Keratinocyte (primary cell): ENCODE results near the gene PTPRD.

ENCODE experiments used
- EZH2 ChIP-seq: IDR thresholded peaks from one replicate; pipeline ENCODE4 v1.6.1; 2012; ENCODE audit warnings: inconsistent platforms, mild to moderate bottlenecking, low read length, moderate library complexity
- TF ChIP-seq, protein P1 (sequence below), 3 experiments: IDR thresholded peaks in 1 of 3; conservative IDR thresholded peaks in 1 of 3; optimal IDR thresholded peaks in 1 of 3; 2 replicates in 2 of 3; 3 replicates in 1 of 3; pipeline versions ENCODE3 to v1.5.1; 2011; ENCODE audit warnings: low read length in 3 of 3, mild to moderate bottlenecking in 3 of 3, moderate library complexity in 2 of 3, control low read depth in 1 of 3, inconsistent platforms in 1 of 3; ENCODE audit not compliant: insufficient read depth in 2 of 3; ENCODE audit errors: extremely low read depth in 1 of 3

DNA sequence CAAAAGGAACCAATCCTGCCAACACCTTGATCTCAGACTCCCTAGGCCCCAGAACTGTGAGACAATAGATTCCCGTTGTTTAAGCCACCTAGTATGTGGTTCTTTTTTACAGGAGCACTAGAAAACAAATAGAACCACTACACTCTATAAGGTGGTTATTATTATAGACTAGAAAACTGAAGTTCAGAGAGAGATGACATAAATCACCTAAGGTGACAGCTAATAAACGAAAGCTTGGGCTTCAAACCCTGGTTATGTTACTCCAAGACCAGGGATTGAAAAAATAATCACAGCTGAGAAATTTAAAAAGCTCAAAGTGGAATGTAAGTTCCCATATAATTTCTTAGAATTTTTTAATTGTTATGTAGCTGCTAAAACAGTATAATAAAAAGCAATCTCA lies 2097.1 kb downstream of the PTPRD start:
- TF ChIP-seq, protein P1, sequence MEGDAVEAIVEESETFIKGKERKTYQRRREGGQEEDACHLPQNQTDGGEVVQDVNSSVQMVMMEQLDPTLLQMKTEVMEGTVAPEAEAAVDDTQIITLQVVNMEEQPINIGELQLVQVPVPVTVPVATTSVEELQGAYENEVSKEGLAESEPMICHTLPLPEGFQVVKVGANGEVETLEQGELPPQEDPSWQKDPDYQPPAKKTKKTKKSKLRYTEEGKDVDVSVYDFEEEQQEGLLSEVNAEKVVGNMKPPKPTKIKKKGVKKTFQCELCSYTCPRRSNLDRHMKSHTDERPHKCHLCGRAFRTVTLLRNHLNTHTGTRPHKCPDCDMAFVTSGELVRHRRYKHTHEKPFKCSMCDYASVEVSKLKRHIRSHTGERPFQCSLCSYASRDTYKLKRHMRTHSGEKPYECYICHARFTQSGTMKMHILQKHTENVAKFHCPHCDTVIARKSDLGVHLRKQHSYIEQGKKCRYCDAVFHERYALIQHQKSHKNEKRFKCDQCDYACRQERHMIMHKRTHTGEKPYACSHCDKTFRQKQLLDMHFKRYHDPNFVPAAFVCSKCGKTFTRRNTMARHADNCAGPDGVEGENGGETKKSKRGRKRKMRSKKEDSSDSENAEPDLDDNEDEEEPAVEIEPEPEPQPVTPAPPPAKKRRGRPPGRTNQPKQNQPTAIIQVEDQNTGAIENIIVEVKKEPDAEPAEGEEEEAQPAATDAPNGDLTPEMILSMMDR (optimal IDR thresholded peaks at IDR 0.05 in 1 of 3, IDR thresholded peaks at IDR 0.05 in 1 of 3, conservative IDR thresholded peaks at IDR 0.05 in 1 of 3; ENCODE audit: extremely low read depth in 1 of 3, insufficient read depth in 2 of 3, low read length in 3 of 3): no peak
- TF ChIP-seq EZH2: no peak
